ENCODE data around the gene HAVCR1.

Gene HAVCR1

DNA sequence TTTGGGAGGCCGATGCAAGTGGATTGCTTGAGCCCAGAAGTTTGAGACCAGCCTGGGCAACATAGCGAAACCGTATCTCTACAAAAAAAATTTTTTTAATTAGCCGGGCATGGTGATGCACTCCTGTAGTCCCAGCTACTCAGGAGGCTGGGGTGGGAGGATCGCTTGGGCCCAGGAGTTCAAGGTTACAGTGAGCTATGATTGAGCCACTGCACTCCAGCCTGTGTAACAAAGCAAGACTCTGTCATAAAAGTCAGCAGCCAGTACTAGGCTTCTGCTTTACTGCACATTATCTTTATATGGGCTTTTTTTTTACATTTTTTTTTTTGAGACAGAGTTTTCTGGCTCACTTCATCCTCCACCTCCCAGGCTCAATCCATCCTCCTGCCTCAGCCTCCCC lies 9.4 kb upstream of the HAVCR1 start:
- Histone ChIP-seq H2AK5ac (ENCODE audit: low read length, severe bottlenecking) (no peak overlapping the region), H3K36me3 (ENCODE audit: control insufficient read depth in 1 of 2, insufficient read depth in 2 of 2, low read depth in 1 of 2, low read length in 2 of 2) (no peaks in the 10 kb centered on the region), H4K8ac (ENCODE audit: low read length) (no peak overlapping the region), H3K14ac (ENCODE audit: low read length in 2 of 2) (no peak overlapping the region), H2BK120ac (ENCODE audit: low read depth, low read length) (no peak overlapping the region), H2BK15ac (ENCODE audit: low read depth, poor library complexity, severe bottlenecking) (no peak overlapping the region), H3K79me1 (replicated peaks; ENCODE audit: low read length, poor library complexity, severe bottlenecking) (no peaks in the 10 kb centered on the region), H2BK12ac (ENCODE audit: low read length in 2 of 2) (no peak overlapping the region), H3K27me3 (ENCODE audit: control insufficient read depth in 1 of 2, insufficient read depth in 1 of 2, low read length in 2 of 2) (no peaks in the 10 kb centered on the region), H3K4me1 (ENCODE audit: control insufficient read depth, insufficient read depth, low read depth, low read length) (peaks cover 1% of the 10 kb centered on the region), H3K4me3 (ENCODE audit: insufficient read depth in 1 of 2, low read depth in 1 of 2, low read length in 2 of 2) (no peak overlapping the region), H3K4me2 (ENCODE audit: low read length, poor library complexity, severe bottlenecking) (no peak overlapping the region), H3K18ac (ENCODE audit: low read depth in 1 of 2, low read length in 2 of 2) (no peak overlapping the region), H3K9me3 (ENCODE audit: control insufficient read depth, low read length) (no peaks in the 10 kb centered on the region), H4K91ac (ENCODE audit: low read length) (no peak overlapping the region), H3K4ac (ENCODE audit: low read depth in 1 of 2, low read length in 2 of 2) (no peak overlapping the region), H3K9ac (ENCODE audit: low read length) (no peak overlapping the region), H3K23ac (ENCODE audit: low read length in 2 of 2) (no peak overlapping the region), H2AFZ (ENCODE audit: low read depth, low read length) (no peak overlapping the region), H2BK5ac (ENCODE audit: low read depth, low read length, poor library complexity, severe bottlenecking) (no peak overlapping the region), H3K27ac (ENCODE audit: low read length, poor library complexity, severe bottlenecking) (no peak overlapping the region)
- no peak for DNase-seq
- 98% methylated on average over 5 of the region's 5 CpGs for WGBS

- Histone ChIP-seq H3K4me1 (ENCODE audit: control insufficient read depth, insufficient read depth, low read depth, low read length) (peaks cover 1% of the 10 kb centered on the region), H3K18ac (ENCODE audit: low read depth in 1 of 2, low read length in 2 of 2) (no peak overlapping the region), H3K36me3 (ENCODE audit: control insufficient read depth in 1 of 2, insufficient read depth in 2 of 2, low read depth in 1 of 2, low read length in 2 of 2) (no peaks in the 10 kb centered on the region), H3K14ac (ENCODE audit: low read length in 2 of 2) (no peak overlapping the region), H3K9me3 (ENCODE audit: control insufficient read depth, low read length) (no peaks in the 10 kb centered on the region), H3K4ac (ENCODE audit: low read depth in 1 of 2, low read length in 2 of 2) (no peak overlapping the region), H3K27ac (ENCODE audit: low read length, poor library complexity, severe bottlenecking) (no peak overlapping the region), H4K91ac (ENCODE audit: low read length) (no peak overlapping the region), H2AK5ac (ENCODE audit: low read length, severe bottlenecking) (no peak overlapping the region), H3K79me1 (replicated peaks; ENCODE audit: low read length, poor library complexity, severe bottlenecking) (no peaks in the 10 kb centered on the region), H3K23ac (ENCODE audit: low read length in 2 of 2) (no peak overlapping the region), H3K4me2 (ENCODE audit: low read length, poor library complexity, severe bottlenecking) (no peak overlapping the region), H3K9ac (ENCODE audit: low read length) (no peak overlapping the region), H3K27me3 (ENCODE audit: control insufficient read depth in 1 of 2, insufficient read depth in 1 of 2, low read length in 2 of 2) (no peaks in the 10 kb centered on the region), H2BK12ac (ENCODE audit: low read length in 2 of 2) (no peak overlapping the region), H2BK15ac (ENCODE audit: low read depth, poor library complexity, severe bottlenecking) (no peak overlapping the region), H2BK120ac (ENCODE audit: low read depth, low read length) (no peak overlapping the region), H2BK5ac (ENCODE audit: low read depth, low read length, poor library complexity, severe bottlenecking) (no peak overlapping the region), H3K4me3 (ENCODE audit: insufficient read depth in 1 of 2, low read depth in 1 of 2, low read length in 2 of 2) (no peak overlapping the region), H4K8ac (ENCODE audit: low read length) (no peak overlapping the region), H2AFZ (ENCODE audit: low read depth, low read length) (no peak overlapping the region)
- 48% methylated on average over 2 of the region's 2 CpGs for WGBS
- no peak for DNase-seq
Measured at GRCh38 chr5:157067005-157067404, 8.1 kb upstream of the HAVCR1 start.

- Histone ChIP-seq H2AK5ac (ENCODE audit: low read length, severe bottlenecking) (no peak overlapping the region), H2BK5ac (ENCODE audit: low read depth, low read length, poor library complexity, severe bottlenecking) (no peak overlapping the region), H3K14ac (ENCODE audit: low read length in 2 of 2) (no peak overlapping the region), H4K91ac (ENCODE audit: low read length) (no peak overlapping the region), H2BK12ac (ENCODE audit: low read length in 2 of 2) (no peak overlapping the region), H2BK15ac (ENCODE audit: low read depth, poor library complexity, severe bottlenecking) (no peak overlapping the region), H3K18ac (ENCODE audit: low read depth in 1 of 2, low read length in 2 of 2) (no peak overlapping the region), H3K4me2 (ENCODE audit: low read length, poor library complexity, severe bottlenecking) (no peak overlapping the region), H3K4ac (ENCODE audit: low read depth in 1 of 2, low read length in 2 of 2) (no peak overlapping the region), H2AFZ (ENCODE audit: low read depth, low read length) (no peak overlapping the region), H3K9me3 (ENCODE audit: control insufficient read depth, low read length) (no peaks in the 10 kb centered on the region), H3K9ac (ENCODE audit: low read length) (no peak overlapping the region), H3K36me3 (ENCODE audit: control insufficient read depth in 1 of 2, insufficient read depth in 2 of 2, low read depth in 1 of 2, low read length in 2 of 2) (no peaks in the 10 kb centered on the region), H3K79me1 (replicated peaks; ENCODE audit: low read length, poor library complexity, severe bottlenecking) (no peaks in the 10 kb centered on the region), H3K27ac (ENCODE audit: low read length, poor library complexity, severe bottlenecking) (no peak overlapping the region), H2BK120ac (ENCODE audit: low read depth, low read length) (no peak overlapping the region), H3K4me1 (ENCODE audit: control insufficient read depth, insufficient read depth, low read depth, low read length) (peaks cover 1% of the 10 kb centered on the region), H3K23ac (ENCODE audit: low read length in 2 of 2) (no peak overlapping the region), H3K27me3 (ENCODE audit: control insufficient read depth in 1 of 2, insufficient read depth in 1 of 2, low read length in 2 of 2) (no peaks in the 10 kb centered on the region), H4K8ac (ENCODE audit: low read length) (no peak overlapping the region), H3K4me3 (ENCODE audit: insufficient read depth in 1 of 2, low read depth in 1 of 2, low read length in 2 of 2) (no peak overlapping the region)
- WGBS: 69% methylated on average over 2 of the region's 2 CpGs
- DNase-seq: no peak
Measured at GRCh38 chr5:157066080-157066479, 7.2 kb upstream of the HAVCR1 start.

GRCh38 chr5:157063776-157064430 lies 5.0 kb upstream of the HAVCR1 start:
- Histone ChIP-seq H3K9ac (ENCODE audit: low read length) (no peak overlapping the region), H3K9me3 (ENCODE audit: control insufficient read depth, low read length) (no peaks in the 10 kb centered on the region), H3K36me3 (ENCODE audit: control insufficient read depth in 1 of 2, insufficient read depth in 2 of 2, low read depth in 1 of 2, low read length in 2 of 2) (no peaks in the 10 kb centered on the region), H3K4me2 (ENCODE audit: low read length, poor library complexity, severe bottlenecking) (no peak overlapping the region), H3K27me3 (ENCODE audit: control insufficient read depth in 1 of 2, insufficient read depth in 1 of 2, low read length in 2 of 2) (no peaks in the 10 kb centered on the region), H3K4me1 (ENCODE audit: control insufficient read depth, insufficient read depth, low read depth, low read length) (peaks cover 3% of the 10 kb centered on the region), H3K27ac (ENCODE audit: low read length, poor library complexity, severe bottlenecking) (no peak overlapping the region), H4K91ac (ENCODE audit: low read length) (no peak overlapping the region), H2BK12ac (ENCODE audit: low read length in 2 of 2) (no peak overlapping the region), H2BK5ac (ENCODE audit: low read depth, low read length, poor library complexity, severe bottlenecking) (no peak overlapping the region), H3K14ac (ENCODE audit: low read length in 2 of 2) (no peak overlapping the region), H3K18ac (ENCODE audit: low read depth in 1 of 2, low read length in 2 of 2) (no peak overlapping the region), H2BK15ac (ENCODE audit: low read depth, poor library complexity, severe bottlenecking) (no peak overlapping the region), H3K79me1 (replicated peaks; ENCODE audit: low read length, poor library complexity, severe bottlenecking) (no peaks in the 10 kb centered on the region), H4K8ac (ENCODE audit: low read length) (no peak overlapping the region), H3K4ac (ENCODE audit: low read depth in 1 of 2, low read length in 2 of 2) (no peak overlapping the region), H2BK120ac (ENCODE audit: low read depth, low read length) (no peak overlapping the region), H2AK5ac (ENCODE audit: low read length, severe bottlenecking) (no peak overlapping the region), H3K23ac (ENCODE audit: low read length in 2 of 2) (no peak overlapping the region), H3K4me3 (ENCODE audit: insufficient read depth in 1 of 2, low read depth in 1 of 2, low read length in 2 of 2) (no peak overlapping the region), H2AFZ (ENCODE audit: low read depth, low read length) (no peak overlapping the region)
- WGBS: 95% methylated on average over 3 of the region's 4 CpGs
- DNase-seq: no peak

Measured in mesenchymal stem cell (in vitro differentiated cells and primary cell).